Pancreas (tissue), 10 donors: ENCODE measurements around the gene STK39. TPM values are rescaled to one million over a fixed set of nuclear protein-coding genes. Genes with fewer than 3 reads are reported as not detected.
A peak's percentile ranks its signal among the peaks of the same experiment; 100 is the strongest.

Experiments
- ATAC-seq, 4 donors: fragments of 200-7000 bp; cut with Tn5 transposase; one replicate each; pipeline versions ENCODE4 v1.8.0 to v1.9.1; 2020; ENCODE audit warnings: mild to moderate bottlenecking in 4 of 4, moderate library complexity in 4 of 4
- DNase-seq, 6 donors: peaks; one replicate each; pipeline ENCODE4 v3.0.0-alpha.2; 2020
- FAIRE-seq: peaks from 2 replicates; lab custom pipeline; 2012; peaks lifted over from hg19 to GRCh38; lab: Jason Lieb, UNC
- H3K27ac ChIP-seq, 4 donors: fragments of 200-600 bp; sonication (generic); 1 replicate in 3 of 4; 2 replicates in 1 of 4; pipeline versions ENCODE4 v1.5.0 to v1.8.0; 2020
- H3K27me3 ChIP-seq, 4 donors: fragments of 200-600 bp; one replicate each; pipeline ENCODE4 v1.8.0; 2021
- H3K36me3 ChIP-seq, 3 donors: fragments of 200-600 bp; sonication (generic) in 1 of 3; one replicate each; pipeline versions ENCODE4 v1.5.0 to v1.8.0; 2020 to 2021
- H3K4me1 ChIP-seq, 3 donors: fragments of 200-600 bp; one replicate each; pipeline ENCODE4 v1.8.0; 2021
- H3K4me3 ChIP-seq, 4 donors: fragments of 200-600 bp; sonication (generic) in 2 of 4; one replicate each; pipeline versions ENCODE4 v1.5.0 to v1.8.0; 2020 to 2021
- H3K9me3 ChIP-seq, 4 donors: fragments of 200-600 bp; one replicate each; pipeline ENCODE4 v1.8.0; 2021
- CTCF ChIP-seq, 4 donors: fragments of 200-600 bp; sonication (generic) in 3 of 4; IDR thresholded peaks; one replicate each; pipeline versions ENCODE4 v1.5.0 to v1.8.0; 2021; ENCODE audit warnings: antibody characterized with exemption in 4 of 4
- WGBS, 2 donors: extraction: QIAGEN DNeasy Blood & Tissue Kit; methylation state at CpG; one replicate each; pipeline ENCODE4 v1.1.7; 2013; 5-methylcytosine and 5-hydroxymethylcytosine counted together
- intact Hi-C, 3 donors: fragments of 100-400 bp; cut with DNase I; formaldehyde crosslinking; loops; one replicate each; pipeline versions ENCODE4 v1.11.1 to v1.14.2; 2022
- polyA plus RNA-seq, 2 donors: library from polyadenylated mRNA; stranded (reverse); fragments of 200-250 nt; gene quantifications; one replicate each; pipeline ENCODE4 v1.2.3, GENCODE V29; 2013
- total RNA-seq, 6 donors: library from RNA; stranded (reverse); fragmentation: NEBNext Ultra II Directional in 4 of 6; extraction: Animal tissue kit (Norgen Biotek cat#: 25700) in 4 of 6; gene quantifications; one replicate each; pipeline versions ENCODE4 v1.2.1 to v1.2.4, GENCODE V29; 2021 to 2023
- donor health status: healthy with polysubstance abuse.
- donor health status: DM: no; HTN: no; CAD: no; lungs with moderate emphysema.
- donor health status: DM: no; HTN: no; CAD: no.
- donor health status: control.
- donor health status: control.
- donor health status: Bipolar disorder and iron deficiency.
- donor health status: DM: yes; HTN: yes; CAD: no.
- donor health status: DM: no; HTN: no; CAD: no.
- donor health status: DM: no; HTN: no; CAD: no.
- donor health status: DM: yes; HTN: yes; CAD: no.

The STK39 gene
- total and polyA plus RNA-seq, 8 donors: 9.5 to 23.1 (median 15.5) TPM

- intact Hi-C loops: loop anchor here in 1 of 3 donors (5.0 to 10.0 kb wide), 2 partner anchors 106 to 198 kb away; partner anchors contain the start of gene STK39
- no peak overlapping the region for H3K4me3 ChIP-seq
- FAIRE-seq (no peak), DNase-seq (no peak), ATAC-seq (no peak)
- peak overlapping the region in 1 of 4 donors; percentile 51 for H3K27ac ChIP-seq
- peaks cover 25 to 28% (median 25%) of the 10 kb centered on the region in 3 donors for H3K4me1 ChIP-seq
- H3K9me3 ChIP-seq: no peaks in the 10 kb centered on the region
- peaks cover 0 to 3% (median 0%) of the 10 kb centered on the region in 3 donors for H3K36me3 ChIP-seq
- no peak for TF ChIP-seq CTCF (IDR thresholded peaks at IDR 0.05)
- WGBS, 2 donors: 93 to 97% methylated on average over 5 of the region's 5 CpGs
- H3K27me3 ChIP-seq: no peaks in the 10 kb centered on the region
These were observed 108.5 kb downstream of the STK39 start for GRCh38 chr2:168138901-168139300.

- intact Hi-C loops: loop anchor here in 1 of 3 donors (5.0 to 10.0 kb wide), 2 partner anchors 106 to 199 kb away; partner anchors contain the start of gene STK39
- TF ChIP-seq CTCF (IDR thresholded peaks at IDR 0.05): no peak
- Histone ChIP-seq H3K36me3 (peaks cover 0 to 3% (median 0%) of the 10 kb centered on the region in 3 donors), H3K4me3 (no peak overlapping the region), H3K9me3 (no peaks in the 10 kb centered on the region), H3K27ac (peak overlapping the region in 2 of 4 donors; percentile 51 to 61), H3K4me1 (peaks cover 25 to 28% (median 25%) of the 10 kb centered on the region in 3 donors), H3K27me3 (no peaks in the 10 kb centered on the region)
- 41 to 50% methylated on average over 5 of the region's 5 CpGs for WGBS, 2 donors
- DNase-seq (no peak), ATAC-seq (peak in 3 of 4 donors; percentile 51 to 68 (median 63)), FAIRE-seq (no peak)
These were observed 109.0 kb downstream of the STK39 start for GRCh38 chr2:168138374-168138773.

GRCh38 chr2:168137510-168138180, 109.8 kb downstream of the STK39 start:
- 55 to 59% methylated on average over 3 of the region's 3 CpGs for WGBS, 2 donors
- Histone ChIP-seq H3K36me3 (peaks cover 0 to 3% (median 0%) of the 10 kb centered on the region in 3 donors), H3K4me1 (peaks cover 25 to 28% (median 25%) of the 10 kb centered on the region in 3 donors), H3K9me3 (no peaks in the 10 kb centered on the region), H3K27ac (peak overlapping the region in 2 of 4 donors; percentile 51 to 61), H3K27me3 (no peaks in the 10 kb centered on the region), H3K4me3 (no peak overlapping the region)
- intact Hi-C loops: loop anchor here in 1 of 3 donors (5.0 to 10.0 kb wide), 2 partner anchors 107 to 200 kb away; partner anchors contain the start of gene STK39
- no peak for DNase-seq
- no peak for TF ChIP-seq CTCF (IDR thresholded peaks at IDR 0.05)
- FAIRE-seq: no peak
- ATAC-seq: peak; percentile 53 to 85 (median 74)

- peak; percentile 31 to 51 (median 42) for TF ChIP-seq CTCF (IDR thresholded peaks at IDR 0.05)
- FAIRE-seq (peak; percentile 94), DNase-seq (no peak), ATAC-seq (peak; percentile 59 to 72 (median 64))
- 21 to 25% methylated on average over 2 of the region's 2 CpGs for WGBS, 2 donors
- H3K4me3 ChIP-seq: no peak overlapping the region
- peaks cover 0 to 3% (median 0%) of the 10 kb centered on the region in 3 donors for H3K36me3 ChIP-seq
- no peaks in the 10 kb centered on the region for H3K9me3 ChIP-seq
- H3K4me1 ChIP-seq: peaks cover 25 to 28% (median 25%) of the 10 kb centered on the region in 3 donors
- intact Hi-C loops: loop anchor here in 1 of 3 donors (5.0 to 10.0 kb wide), 2 partner anchors 108 to 201 kb away; partner anchors contain the start of gene STK39
- H3K27me3 ChIP-seq: no peaks in the 10 kb centered on the region
- peak overlapping the region in 1 of 4 donors; percentile 51 for H3K27ac ChIP-seq
These were observed 110.9 kb downstream of the STK39 start for GRCh38 chr2:168136392-168136977.
